ENCODE data around the gene ELF1. TPM values are rescaled to one million over a fixed set of nuclear protein-coding genes. Genes with fewer than 3 reads are reported as not detected.

The ELF1 gene
- total and polyA plus RNA-seq, 2 experiments from 2014 or later, result 22.2 to 36.8 TPM

- no peak for DNase-seq (ENCODE audit: low read depth in 1 of 2, low spot score in 1 of 2)
- H3K4me3 ChIP-seq, result no peak overlapping the region
- H3K27ac ChIP-seq, result peak overlapping the region; percentile 77
- no peaks in the 10 kb centered on the region for H3K36me3 ChIP-seq
- H3K9me3 ChIP-seq (ENCODE audit: low read depth), result no peaks in the 10 kb centered on the region
- H3K4me1 ChIP-seq (ENCODE audit: low read depth), result peaks cover 16% of the 10 kb centered on the region
- TF ChIP-seq CTCF (IDR thresholded peaks at IDR 0.05; ENCODE audit: low read depth, low read length), result no peak
- no peaks in the 10 kb centered on the region for H3K27me3 ChIP-seq
Observed at GRCh38 chr13:41026788-41027187, 7.7 kb upstream of the ELF1 start.

- H3K4me1 ChIP-seq (ENCODE audit: low read depth), result peaks cover 17% of the 10 kb centered on the region
- no peak overlapping the region for H3K4me3 ChIP-seq
- H3K36me3 ChIP-seq, result no peaks in the 10 kb centered on the region
- no peak for DNase-seq (ENCODE audit: low read depth in 1 of 2, low spot score in 1 of 2)
- no peak for TF ChIP-seq CTCF (IDR thresholded peaks at IDR 0.05; ENCODE audit: low read depth, low read length)
- no peaks in the 10 kb centered on the region for H3K9me3 ChIP-seq (ENCODE audit: low read depth)
- no peaks in the 10 kb centered on the region for H3K27me3 ChIP-seq
- H3K27ac ChIP-seq, result peak overlapping the region; percentile 77
Observed at GRCh38 chr13:41025518-41025917, 6.4 kb upstream of the ELF1 start.

- peak overlapping the region; percentile 27 for H3K27ac ChIP-seq
- TF ChIP-seq CTCF (IDR thresholded peaks at IDR 0.05; ENCODE audit: low read depth, low read length), result no peak
Observed at GRCh38 chr13:41019578-41020347, 647 bp upstream of the ELF1 start.

GRCh38 chr13:41018602-41018948 is 541 bp downstream of the ELF1 start:
- no peak overlapping the region for H3K4me3 ChIP-seq
- no peak overlapping the region for H3K27ac ChIP-seq

More at GRCh38 chr13:41019578-41020347, 647 bp upstream of the ELF1 start:
- Histone ChIP-seq H3K27me3 (no peaks in the 10 kb centered on the region), H3K4me3 (no peak overlapping the region), H3K4me1 (ENCODE audit: low read depth) (peaks cover 16% of the 10 kb centered on the region), H3K9me3 (ENCODE audit: low read depth) (no peaks in the 10 kb centered on the region), H3K36me3 (no peaks in the 10 kb centered on the region)
- DNase-seq (ENCODE audit: low read depth in 1 of 2, low spot score in 1 of 2), result no peak

GRCh38 chr13:41017817-41018601 is 1.1 kb downstream of the ELF1 start:
- H3K27me3 ChIP-seq, result no peaks in the 10 kb centered on the region
- DNase-seq (ENCODE audit: low read depth in 1 of 2, low spot score in 1 of 2), result no peak
- no peaks in the 10 kb centered on the region for H3K9me3 ChIP-seq (ENCODE audit: low read depth)
- no peak for TF ChIP-seq CTCF (IDR thresholded peaks at IDR 0.05; ENCODE audit: low read depth, low read length)
- H3K27ac ChIP-seq, result no peak overlapping the region
- H3K4me1 ChIP-seq (ENCODE audit: low read depth), result peaks cover 11% of the 10 kb centered on the region
- H3K36me3 ChIP-seq, result no peaks in the 10 kb centered on the region
- H3K4me3 ChIP-seq, result no peak overlapping the region

More at GRCh38 chr13:41018602-41018948, 541 bp downstream of the ELF1 start:
- no peak for DNase-seq (ENCODE audit: low read depth in 1 of 2, low spot score in 1 of 2)
- Histone ChIP-seq H3K27me3 (no peaks in the 10 kb centered on the region), H3K9me3 (ENCODE audit: low read depth) (no peaks in the 10 kb centered on the region), H3K4me1 (ENCODE audit: low read depth) (peaks cover 13% of the 10 kb centered on the region), H3K36me3 (no peaks in the 10 kb centered on the region)
- no peak for TF ChIP-seq CTCF (IDR thresholded peaks at IDR 0.05; ENCODE audit: low read depth, low read length)

All from cardiac muscle cell (in vitro differentiated cells and primary cell).